Neural progenitor cell (in vitro differentiated cells): ENCODE data around the gene CASR. TPM values are rescaled to one million over a fixed set of nuclear protein-coding genes. Genes with fewer than 3 reads are reported as not detected.

Experiments
- DNase-seq: peaks from one replicate; pipeline ENCODE4 v3.0.0-alpha.2; 2016; ENCODE audit warnings: low spot score
- H2AFZ ChIP-seq: fragments of 200-600 bp; sonication (generic); replicated peaks from 2 replicates; pipeline ENCODE4 v1.6.1; 2016; ENCODE audit warnings: antibody characterized with exemption
- H3F3A ChIP-seq: fragments of 200-600 bp; sonication (generic); 2 replicates; pipeline ENCODE4 v1.6.1; 2016; ENCODE audit warnings: antibody characterized with exemption, low read depth
- H3K27ac ChIP-seq: fragments of 200-600 bp; sonication (generic); 2 replicates; pipeline ENCODE4 v1.5.1; 2016; ENCODE audit warnings: mild to moderate bottlenecking
- H3K27me3 ChIP-seq: fragments of 200-600 bp; sonication (generic); 2 replicates; pipeline ENCODE4 v1.6.1; 2016; ENCODE audit warnings: mild to moderate bottlenecking, moderate library complexity
- H3K36me3 ChIP-seq: fragments of 200-600 bp; sonication (generic); 2 replicates; pipeline ENCODE4 v1.5.1; 2016
- H3K4me1 ChIP-seq: fragments of 200-600 bp; sonication (generic); 2 replicates; pipeline ENCODE4 v1.6.1; 2016; ENCODE audit warnings: mixed run types
- H3K4me2 ChIP-seq: fragments of 200-600 bp; sonication (generic); 2 replicates; pipeline ENCODE4 v1.6.1; 2016
- H3K4me3 ChIP-seq: fragments of 200-600 bp; sonication (generic); 2 replicates; pipeline ENCODE4 v1.5.1; 2016
- H3K79me2 ChIP-seq: fragments of 200-600 bp; sonication (generic); 2 replicates; pipeline ENCODE4 v1.6.1; 2016; ENCODE audit warnings: low read depth
- H3K9ac ChIP-seq: fragments of 200-600 bp; sonication (generic); 2 replicates; pipeline ENCODE4 v1.6.1; 2016
- H3K9me3 ChIP-seq: fragments of 200-600 bp; sonication (generic); 2 replicates; pipeline ENCODE4 v1.5.1; 2016; ENCODE audit warnings: low read depth
- H4K20me1 ChIP-seq: fragments of 200-600 bp; sonication (generic); 2 replicates; pipeline ENCODE4 v1.6.1; 2016; ENCODE audit warnings: low read depth
- H3K27ac Mint-ChIP-seq: 3 replicates; pipeline ENCODE4 v1.8.0; 2021; ENCODE audit warnings: mixed read lengths
- H3K27me3 Mint-ChIP-seq: 2 replicates; pipeline ENCODE4 v1.8.0; 2022; ENCODE audit warnings: low read depth, mild to moderate bottlenecking, inconsistent platforms, moderate library complexity, mixed read lengths; ENCODE audit not compliant: insufficient read depth
- H3K36me3 Mint-ChIP-seq: 3 replicates; pipeline ENCODE4 v1.8.0; 2021; ENCODE audit warnings: mixed read lengths
- H3K4me1 Mint-ChIP-seq: 3 replicates; pipeline ENCODE4 v1.8.0; 2021; ENCODE audit warnings: mixed read lengths
- H3K4me3 Mint-ChIP-seq: 3 replicates; pipeline ENCODE4 v1.8.0; 2021; ENCODE audit warnings: mild to moderate bottlenecking, moderate library complexity, mixed read lengths
- H3K9me3 Mint-ChIP-seq: 3 replicates; pipeline ENCODE4 v1.8.0; 2020; ENCODE audit warnings: mixed read lengths
- EZH2 ChIP-seq: fragments of 200-600 bp; sonication (generic); IDR thresholded peaks from 2 replicates; pipeline ENCODE4 v1.6.1; 2017; ENCODE audit warnings: antibody characterized with exemption, mild to moderate bottlenecking, moderate library complexity
- EZH2phosphoT487 ChIP-seq: fragments of 200-600 bp; sonication (generic); IDR thresholded peaks from 2 replicates; pipeline ENCODE4 v1.6.1; 2017; ENCODE audit warnings: antibody characterized with exemption
- total RNA-seq: library from RNA; depleted of rRNA; stranded (reverse); fragments of >200 nt; gene quantifications from 2 replicates; pipeline ENCODE4 v1.2.3, GENCODE V29; 2015; ENCODE audit warnings: low replicate concordance
- TF ChIP-seq, protein P1 (sequence below): fragments of 200-600 bp; sonication (generic); IDR thresholded peaks from 2 replicates; pipeline ENCODE4 v1.5.1; 2017; ENCODE audit warnings: antibody characterized with exemption, mild to moderate bottlenecking

Gene CASR
- total RNA-seq, 1 donor from 2014 or later, result not detected

- peaks cover 3% of the 10 kb centered on the region for H3K9me3 Mint-ChIP-seq
- H3K27me3 Mint-ChIP-seq, result peaks cover 2% of the 10 kb centered on the region
- H3K27me3 ChIP-seq, result no peaks in the 10 kb centered on the region
- no peak for TF ChIP-seq EZH2
- TF ChIP-seq, protein P1, sequence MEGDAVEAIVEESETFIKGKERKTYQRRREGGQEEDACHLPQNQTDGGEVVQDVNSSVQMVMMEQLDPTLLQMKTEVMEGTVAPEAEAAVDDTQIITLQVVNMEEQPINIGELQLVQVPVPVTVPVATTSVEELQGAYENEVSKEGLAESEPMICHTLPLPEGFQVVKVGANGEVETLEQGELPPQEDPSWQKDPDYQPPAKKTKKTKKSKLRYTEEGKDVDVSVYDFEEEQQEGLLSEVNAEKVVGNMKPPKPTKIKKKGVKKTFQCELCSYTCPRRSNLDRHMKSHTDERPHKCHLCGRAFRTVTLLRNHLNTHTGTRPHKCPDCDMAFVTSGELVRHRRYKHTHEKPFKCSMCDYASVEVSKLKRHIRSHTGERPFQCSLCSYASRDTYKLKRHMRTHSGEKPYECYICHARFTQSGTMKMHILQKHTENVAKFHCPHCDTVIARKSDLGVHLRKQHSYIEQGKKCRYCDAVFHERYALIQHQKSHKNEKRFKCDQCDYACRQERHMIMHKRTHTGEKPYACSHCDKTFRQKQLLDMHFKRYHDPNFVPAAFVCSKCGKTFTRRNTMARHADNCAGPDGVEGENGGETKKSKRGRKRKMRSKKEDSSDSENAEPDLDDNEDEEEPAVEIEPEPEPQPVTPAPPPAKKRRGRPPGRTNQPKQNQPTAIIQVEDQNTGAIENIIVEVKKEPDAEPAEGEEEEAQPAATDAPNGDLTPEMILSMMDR, result no peak
- TF ChIP-seq EZH2phosphoT487, result no peak
- no peaks in the 10 kb centered on the region for H3K36me3 ChIP-seq
- H3K9ac ChIP-seq, result no peak overlapping the region
- no peaks in the 10 kb centered on the region for H3K4me1 ChIP-seq
- H3K27ac Mint-ChIP-seq, result no peak overlapping the region
- no peak overlapping the region for H3K27ac ChIP-seq
- no peak overlapping the region for H3K4me3 ChIP-seq
- no peaks in the 10 kb centered on the region for H3K4me1 Mint-ChIP-seq
- H3F3A ChIP-seq, result no peaks in the 10 kb centered on the region
- no peak for DNase-seq
- no peak overlapping the region for H3K4me3 Mint-ChIP-seq
- no peaks in the 10 kb centered on the region for H3K36me3 Mint-ChIP-seq
- no peaks in the 10 kb centered on the region for H3K79me2 ChIP-seq
- no peak overlapping the region for H3K4me2 ChIP-seq
- H3K9me3 ChIP-seq, result no peaks in the 10 kb centered on the region
- no peak overlapping the region for H2AFZ ChIP-seq
- no peaks in the 10 kb centered on the region for H4K20me1 ChIP-seq
Measured at GRCh38 chr3:122318620-122319019, 135.2 kb downstream of the CASR start.

GRCh38 chr3:122322095-122323075, 138.9 kb downstream of the CASR start:
- H3K79me2 ChIP-seq, result no peaks in the 10 kb centered on the region
- H3K27ac ChIP-seq, result no peak overlapping the region
- H3K4me2 ChIP-seq, result no peak overlapping the region
- no peak for DNase-seq
- H3K4me3 Mint-ChIP-seq, result no peak overlapping the region
- H3K4me1 ChIP-seq, result no peaks in the 10 kb centered on the region
- no peaks in the 10 kb centered on the region for H3K27me3 ChIP-seq
- H3K4me3 ChIP-seq, result no peak overlapping the region
- peaks cover 3% of the 10 kb centered on the region for H3K9me3 Mint-ChIP-seq
- no peaks in the 10 kb centered on the region for H3K9me3 ChIP-seq
- H4K20me1 ChIP-seq, result no peaks in the 10 kb centered on the region
- no peaks in the 10 kb centered on the region for H3K36me3 Mint-ChIP-seq
- no peak overlapping the region for H3K9ac ChIP-seq
- peaks cover 7% of the 10 kb centered on the region for H3K27me3 Mint-ChIP-seq
- no peaks in the 10 kb centered on the region for H3K4me1 Mint-ChIP-seq
- no peak overlapping the region for H2AFZ ChIP-seq
- no peaks in the 10 kb centered on the region for H3F3A ChIP-seq
- no peak overlapping the region for H3K27ac Mint-ChIP-seq
- H3K36me3 ChIP-seq, result no peaks in the 10 kb centered on the region
- TF ChIP-seq EZH2 (no peak), EZH2phosphoT487 (no peak)
- TF ChIP-seq, protein P1, result no peak

DNA sequence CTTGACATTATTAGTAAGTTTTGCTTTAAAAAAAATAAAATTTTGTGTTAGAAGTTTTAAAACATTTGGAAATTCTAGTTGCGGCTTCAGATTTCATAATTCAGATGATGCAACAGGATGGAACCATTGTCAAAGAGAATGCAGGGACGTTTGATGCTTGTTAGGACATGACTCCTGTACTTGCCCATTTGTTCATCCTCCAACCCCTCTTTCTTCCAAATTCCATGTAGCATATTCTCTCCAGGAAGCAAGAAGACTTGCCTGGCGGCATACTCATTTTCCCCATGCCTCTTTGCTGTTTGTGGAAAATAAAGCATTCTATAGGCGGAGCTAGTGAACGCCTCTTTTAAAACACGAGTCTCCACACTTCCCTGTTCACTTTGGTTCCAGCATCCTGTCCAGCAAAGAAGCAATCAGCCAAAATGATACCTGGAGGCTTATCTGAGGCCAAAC, 141.4 kb downstream of the CASR start, which contains the start of gene CSTA:
TSS of gene CSTA (plus strand) at position 378 of the 453 bp plus-strand sequence. CDS start at position 423, 45 bp downstream.
- Histone ChIP-seq H3K27me3 (no peaks in the 10 kb centered on the region), H3K27ac (no peak within 1 kb of the TSS), H3K9me3 (no peaks in the 10 kb centered on the region), H3K79me2 (no peaks in the 10 kb centered on the region), H4K20me1 (no peaks in the 10 kb centered on the region), H3K4me2 (no peak within 1 kb of the TSS), H3K4me3 (no peak within 1 kb of the TSS), H3F3A (no peaks in the 10 kb centered on the region), H3K9ac (no peak within 1 kb of the TSS), H3K36me3 (no peaks in the 10 kb centered on the region), H3K4me1 (no peaks in the 10 kb centered on the region), H2AFZ (peak within 1 kb of the TSS; percentile 22)
- DNase-seq, result no peak
- TF ChIP-seq, protein P1, result no peak
- TF ChIP-seq EZH2 (no peak), EZH2phosphoT487 (no peak)
- H3K4me1 Mint-ChIP-seq, result no peaks in the 10 kb centered on the region
- H3K36me3 Mint-ChIP-seq, result no peaks in the 10 kb centered on the region
- H3K4me3 Mint-ChIP-seq, result no peak within 1 kb of the TSS
- H3K27me3 Mint-ChIP-seq, result peaks cover 7% of the 10 kb centered on the region
- peaks cover 3% of the 10 kb centered on the region for H3K9me3 Mint-ChIP-seq
- no peak within 1 kb of the TSS for H3K27ac Mint-ChIP-seq
